RCC 7860 (cell line): ENCODE measurements around the gene SDK2.
"Not testable (repeated sequence)": the region's sequence is repeated elsewhere in the genome, so short reads cannot be mapped to it uniquely, and the experiment has no call there.

Experiments
- DNase-seq: peaks from one replicate; pipeline ENCODE4 v3.0.0-alpha.2; 2015; ENCODE audit warnings: low spot score
- FAIRE-seq: peaks from 2 replicates; lab custom pipeline; 2012; peaks lifted over from hg19 to GRCh38; lab: Jason Lieb, UNC

The SDK2 gene

GRCh38 chr17:73492821-73493814 is 151.1 kb downstream of the SDK2 start:
- FAIRE-seq (no peak), DNase-seq (no peak)

- FAIRE-seq (no peak), DNase-seq (no peak)
Observed at GRCh38 chr17:73492125-73492820, 152.0 kb downstream of the SDK2 start.

- no peak for DNase-seq
- no peak for FAIRE-seq
Observed at GRCh38 chr17:73491648-73492047, 152.6 kb downstream of the SDK2 start.

- no peak for FAIRE-seq
Observed at GRCh38 chr17:73490851-73491250, 153.4 kb downstream of the SDK2 start.

GRCh38 chr17:73489991-73490390 is 154.3 kb downstream of the SDK2 start:
- FAIRE-seq (no peak), DNase-seq (no peak)

More at GRCh38 chr17:73490851-73491250, 153.4 kb downstream of the SDK2 start:
- DNase-seq, result no peak

- FAIRE-seq (no peak), DNase-seq (no peak)
Observed at GRCh38 chr17:73489333-73489732, 154.9 kb downstream of the SDK2 start.

GRCh38 chr17:73485130-73485529 is 159.1 kb downstream of the SDK2 start:
- DNase-seq (no peak), FAIRE-seq (no peak)

- DNase-seq (no peak), FAIRE-seq (no peak)
Observed at GRCh38 chr17:73482894-73483293, 161.4 kb downstream of the SDK2 start.

- FAIRE-seq, result no peak
- no peak for DNase-seq
Observed at GRCh38 chr17:73482251-73482716, 162.0 kb downstream of the SDK2 start.

GRCh38 chr17:73481676-73482075 is 162.6 kb downstream of the SDK2 start:
- DNase-seq, result no peak
- FAIRE-seq, result no peak

GRCh38 chr17:73480740-73481139 is 163.5 kb downstream of the SDK2 start:
- DNase-seq (no peak), FAIRE-seq (no peak)

GRCh38 chr17:73478768-73479424 is 165.3 kb downstream of the SDK2 start:
- FAIRE-seq (no peak), DNase-seq (no peak)

- no peak for DNase-seq
- no peak for FAIRE-seq
Observed at GRCh38 chr17:73478334-73478733, 165.9 kb downstream of the SDK2 start.

GRCh38 chr17:73476890-73477350 is 167.3 kb downstream of the SDK2 start:
- DNase-seq, result no peak
- no peak for FAIRE-seq

GRCh38 chr17:73474370-73474988 is 169.8 kb downstream of the SDK2 start:
- DNase-seq (peak; percentile 17), FAIRE-seq (no peak)

- not testable (repeated sequence) for FAIRE-seq, DNase-seq
Observed at GRCh38 chr17:73472715-73473114, 171.5 kb downstream of the SDK2 start.

- no peak for FAIRE-seq
Observed at GRCh38 chr17:73471924-73472323, 172.3 kb downstream of the SDK2 start.

GRCh38 chr17:73470316-73470826 is 173.9 kb downstream of the SDK2 start:
- FAIRE-seq (no peak), DNase-seq (no peak)

More at GRCh38 chr17:73471924-73472323, 172.3 kb downstream of the SDK2 start:
- DNase-seq, result no peak

GRCh38 chr17:73469311-73469710 is 174.9 kb downstream of the SDK2 start:
- FAIRE-seq (no peak), DNase-seq (no peak)

- no peak for FAIRE-seq
- DNase-seq, result no peak
Observed at GRCh38 chr17:73468221-73468620, 176.0 kb downstream of the SDK2 start.
